Measurements from ENCODE around the gene GDPD4.

GDPD4 gene

DNA sequence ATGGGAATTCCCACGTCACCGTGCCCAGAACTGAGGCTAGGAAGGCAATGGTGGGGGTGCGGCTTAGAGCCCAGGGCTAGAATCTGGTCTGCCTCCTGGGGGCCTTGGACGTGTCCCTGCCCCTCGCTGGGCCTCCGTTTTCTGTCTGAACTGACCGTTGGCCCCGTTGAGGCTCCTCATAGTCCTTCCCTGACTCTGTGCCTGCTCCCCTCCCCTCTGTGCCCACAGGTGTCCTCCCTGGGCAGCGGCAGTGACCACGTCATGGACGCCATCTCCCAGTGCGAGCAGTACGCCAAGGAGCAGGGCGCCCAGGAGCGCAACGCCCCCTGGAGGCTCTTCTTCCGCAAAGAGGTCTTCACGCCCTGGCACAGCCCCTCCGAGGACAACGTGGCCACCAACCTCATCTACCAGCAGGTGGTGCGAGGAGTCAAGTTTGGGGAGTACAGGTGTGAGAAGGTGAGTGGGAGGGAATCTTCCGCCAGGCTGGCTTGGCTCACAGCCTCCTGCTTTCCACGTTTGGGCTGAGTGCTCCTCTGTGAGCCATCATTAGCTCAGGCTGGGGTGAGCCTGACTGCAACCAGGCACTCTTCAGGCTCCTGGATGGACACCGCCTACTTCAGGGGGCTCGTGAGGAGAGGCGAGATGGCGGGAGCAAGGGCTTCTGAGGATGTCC is 109.5 kb downstream of the GDPD4 start:
- DNase-seq (ENCODE audit: low read depth in 3 of 3, low spot score in 1 of 3) = peak in 1 of 3 donors; percentile 35

DNA sequence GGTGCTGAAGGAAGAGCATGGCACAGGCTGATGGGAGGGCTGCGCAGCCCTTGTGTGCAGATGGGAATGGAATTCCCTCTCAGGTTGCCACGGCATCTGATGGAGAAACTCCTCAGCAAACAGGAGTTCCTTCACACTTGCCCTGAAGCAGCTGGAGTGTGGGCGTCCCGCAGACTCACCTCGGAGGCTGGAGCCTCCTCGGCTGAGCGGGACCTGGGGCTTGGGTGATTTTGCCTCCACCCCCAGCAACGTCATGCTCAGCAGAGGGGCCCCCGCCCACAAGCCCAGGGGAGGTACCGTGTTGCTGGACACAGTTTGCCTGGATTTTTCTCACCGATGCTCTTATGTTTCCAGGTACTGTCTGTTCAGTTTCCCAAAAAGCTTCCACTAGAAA is 110.1 kb downstream of the GDPD4 start:
- DNase-seq (ENCODE audit: low read depth in 3 of 3, low spot score in 1 of 3) = no peak

DNA sequence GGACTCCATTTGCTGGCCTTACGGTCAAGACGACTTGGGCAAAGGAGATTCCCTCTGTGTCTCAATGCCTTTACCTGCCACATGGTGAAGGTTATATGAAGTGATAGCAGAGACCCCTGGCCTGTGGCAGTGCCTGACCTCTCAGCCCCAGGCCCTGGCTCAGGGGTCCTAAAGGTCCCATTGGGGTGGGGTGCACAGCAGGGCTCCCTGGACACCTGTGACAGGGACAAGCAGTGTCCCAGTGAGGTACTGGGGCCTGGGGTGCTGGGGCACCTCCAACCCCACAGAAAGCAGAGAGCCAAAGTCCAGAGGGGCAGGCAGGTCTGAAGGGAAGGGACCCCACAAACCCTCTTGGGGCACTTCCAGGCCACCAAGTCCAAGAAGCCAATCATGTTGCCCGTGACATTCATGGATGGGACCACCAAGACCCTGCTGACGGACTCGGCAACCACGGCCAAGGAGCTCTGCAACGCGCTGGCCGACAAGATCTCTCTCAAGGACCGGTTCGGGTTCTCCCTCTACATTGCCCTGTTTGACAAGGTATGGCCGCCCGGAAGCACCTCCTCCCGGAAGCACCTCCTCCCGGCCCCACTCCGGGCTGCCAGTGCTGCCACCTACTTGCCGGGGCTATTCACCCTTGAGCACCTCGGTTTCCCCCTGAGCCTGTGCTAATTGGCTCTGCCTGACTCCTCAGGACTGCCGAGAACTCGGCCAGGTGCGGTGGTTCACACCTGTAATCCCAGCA is 111.0 kb downstream of the GDPD4 start:
- no peak for DNase-seq (ENCODE audit: low read depth in 3 of 3, low spot score in 1 of 3)

GRCh38 chr11:77189588-77190210 is 111.8 kb downstream of the GDPD4 start:
- DNase-seq (ENCODE audit: low read depth in 3 of 3, low spot score in 1 of 3) = no peak

- DNase-seq (ENCODE audit: low read depth in 3 of 3, low spot score in 1 of 3) = no peak
These were observed 112.6 kb downstream of the GDPD4 start for GRCh38 chr11:77188633-77189491.

DNA sequence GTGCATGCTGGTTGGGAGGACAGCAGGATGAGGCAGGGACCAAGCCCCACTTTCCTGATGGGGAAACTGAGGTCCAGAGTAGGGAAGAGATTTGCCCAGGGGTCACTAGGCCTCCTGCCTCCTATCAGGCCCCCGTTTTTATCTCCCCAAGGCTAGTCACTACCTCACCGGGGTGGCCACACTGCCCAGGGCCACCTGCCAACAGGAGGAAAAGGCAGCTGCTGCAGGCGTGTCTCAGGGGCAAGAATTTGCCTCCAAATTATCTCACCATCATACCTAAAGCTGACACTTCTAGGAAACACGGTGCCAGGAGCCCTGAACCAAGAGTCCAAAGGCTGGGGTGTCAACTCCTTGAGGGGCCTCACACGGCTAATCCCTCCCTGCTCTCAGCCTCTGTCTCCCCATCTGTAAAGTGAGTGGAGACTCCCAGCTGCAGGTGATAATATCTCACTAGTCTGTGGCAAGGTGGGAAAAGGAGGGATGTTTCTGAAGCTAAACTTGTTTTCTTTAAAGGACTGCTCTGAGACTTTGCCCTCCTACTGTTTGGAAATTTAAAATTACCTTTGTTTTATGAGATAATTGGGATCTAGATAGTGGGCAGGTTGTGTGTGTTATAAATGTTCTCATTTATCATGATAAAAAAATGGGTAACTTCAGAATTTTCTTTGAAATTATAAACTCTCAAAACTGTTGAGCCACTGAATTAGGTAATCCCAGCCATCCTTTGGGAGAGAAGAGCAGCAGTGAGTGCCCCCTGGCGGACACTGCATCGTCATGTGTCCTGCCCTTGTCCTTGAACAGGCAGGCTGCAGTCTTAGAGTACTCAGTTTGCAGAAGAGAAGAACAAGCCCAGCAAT is 113.5 kb downstream of the GDPD4 start:
- peak; percentile 23 to 43 (median 24) for DNase-seq (ENCODE audit: low read depth in 3 of 3, low spot score in 1 of 3)

GRCh38 chr11:77187111-77187750 is 114.3 kb downstream of the GDPD4 start:
- no peak for DNase-seq (ENCODE audit: low read depth in 3 of 3, low spot score in 1 of 3)

GRCh38 chr11:77186302-77186701 is 115.2 kb downstream of the GDPD4 start:
- no peak for DNase-seq (ENCODE audit: low read depth in 3 of 3, low spot score in 1 of 3)

GRCh38 chr11:77184136-77184860 is 117.2 kb downstream of the GDPD4 start:
- DNase-seq (ENCODE audit: low read depth in 3 of 3, low spot score in 1 of 3) = no peak

DNA sequence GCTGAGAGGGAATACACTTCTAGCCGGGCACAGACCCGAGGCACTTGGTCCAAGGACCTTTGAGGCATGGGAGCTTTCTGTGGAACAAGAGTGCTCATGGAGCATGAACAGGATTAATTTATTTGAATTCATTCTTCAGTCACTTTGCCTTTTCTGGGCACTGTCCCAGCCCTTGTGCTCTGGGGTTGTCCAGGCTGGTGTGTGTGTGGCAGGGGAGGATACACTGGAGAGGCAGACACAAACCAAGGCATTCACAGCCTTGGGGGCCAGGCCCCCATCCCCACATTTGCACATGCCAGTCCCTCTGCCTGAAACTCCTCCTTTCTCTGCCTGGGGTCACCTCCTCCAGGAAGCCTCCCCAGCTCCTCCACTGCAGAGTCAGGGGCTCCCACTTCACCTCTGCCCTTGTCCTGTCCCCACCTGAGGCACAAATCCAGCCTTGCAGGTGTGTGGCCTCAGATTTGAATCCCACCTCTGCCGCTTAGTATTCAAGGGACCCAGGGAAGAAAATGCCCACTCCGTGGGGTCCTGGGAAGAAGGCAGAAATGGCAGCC is 118.0 kb downstream of the GDPD4 start:
- no peak for DNase-seq (ENCODE audit: low read depth in 3 of 3, low spot score in 1 of 3)

- DNase-seq (ENCODE audit: low read depth in 3 of 3, low spot score in 1 of 3) = no peak
These were observed 118.7 kb downstream of the GDPD4 start for GRCh38 chr11:77182542-77183430.

GRCh38 chr11:77181799-77182541 is 119.5 kb downstream of the GDPD4 start:
- no peak for DNase-seq (ENCODE audit: low read depth in 3 of 3, low spot score in 1 of 3)

DNA sequence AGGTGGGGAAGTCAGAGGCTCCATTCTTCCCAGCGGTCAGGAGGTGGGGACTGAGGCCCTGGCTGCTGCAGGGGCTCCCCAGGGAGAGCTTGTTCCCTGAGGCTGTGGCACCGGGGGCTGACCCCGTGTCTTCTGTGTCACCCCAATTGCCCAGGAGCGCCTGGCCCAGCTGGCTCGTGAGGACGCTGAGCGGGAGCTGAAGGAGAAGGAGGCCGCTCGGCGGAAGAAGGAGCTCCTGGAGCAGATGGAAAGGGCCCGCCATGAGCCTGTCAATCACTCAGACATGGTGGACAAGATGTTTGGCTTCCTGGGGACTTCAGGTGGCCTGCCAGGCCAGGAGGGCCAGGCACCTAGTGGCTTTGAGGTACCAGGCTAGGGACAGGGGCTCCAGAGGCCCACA is 120.3 kb downstream of the GDPD4 start:
- DNase-seq (ENCODE audit: low read depth in 3 of 3, low spot score in 1 of 3) = no peak

DNA sequence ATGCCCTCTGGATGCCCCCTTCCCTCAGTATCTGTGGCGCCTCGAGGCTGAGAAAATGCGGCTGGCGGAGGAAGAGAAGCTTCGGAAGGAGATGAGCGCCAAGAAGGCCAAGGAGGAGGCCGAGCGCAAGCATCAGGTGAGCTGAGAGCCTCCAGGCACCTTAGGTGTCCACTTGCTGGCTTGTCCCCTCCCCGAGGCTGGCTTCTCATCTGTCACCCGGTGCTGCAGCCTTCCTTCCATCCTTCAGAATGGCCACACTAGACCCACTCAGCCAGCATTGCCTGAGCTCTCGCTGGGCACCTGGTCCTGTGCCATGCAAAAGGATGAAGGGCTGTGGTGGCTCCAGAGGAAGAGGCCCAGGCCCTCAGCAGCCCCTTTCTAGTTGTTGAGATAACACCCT is 121.1 kb downstream of the GDPD4 start:
- no peak for DNase-seq (ENCODE audit: low read depth in 3 of 3, low spot score in 1 of 3)

DNA sequence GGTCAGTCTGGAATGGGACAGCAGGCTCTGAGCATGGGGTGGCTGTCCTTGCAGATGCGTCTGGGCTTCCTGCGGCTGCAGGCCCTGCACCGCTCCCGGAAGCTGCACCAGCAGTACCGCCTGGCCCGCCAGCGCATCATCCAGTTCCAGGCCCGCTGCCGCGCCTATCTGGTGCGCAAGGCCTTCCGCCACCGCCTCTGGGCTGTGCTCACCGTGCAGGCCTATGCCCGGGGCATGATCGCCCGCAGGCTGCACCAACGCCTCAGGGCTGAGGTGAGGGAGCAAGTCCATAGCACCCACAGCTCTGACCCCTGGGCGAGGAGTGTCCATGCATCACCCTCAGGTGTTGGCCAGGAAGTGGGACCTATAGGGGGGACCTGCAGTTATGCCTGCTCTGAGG is 121.8 kb downstream of the GDPD4 start:
- no peak for DNase-seq (ENCODE audit: low read depth in 3 of 3, low spot score in 1 of 3)

- no peak for DNase-seq (ENCODE audit: low read depth in 3 of 3, low spot score in 1 of 3)
These were observed 122.4 kb downstream of the GDPD4 start for GRCh38 chr11:77179048-77179447.

DNA sequence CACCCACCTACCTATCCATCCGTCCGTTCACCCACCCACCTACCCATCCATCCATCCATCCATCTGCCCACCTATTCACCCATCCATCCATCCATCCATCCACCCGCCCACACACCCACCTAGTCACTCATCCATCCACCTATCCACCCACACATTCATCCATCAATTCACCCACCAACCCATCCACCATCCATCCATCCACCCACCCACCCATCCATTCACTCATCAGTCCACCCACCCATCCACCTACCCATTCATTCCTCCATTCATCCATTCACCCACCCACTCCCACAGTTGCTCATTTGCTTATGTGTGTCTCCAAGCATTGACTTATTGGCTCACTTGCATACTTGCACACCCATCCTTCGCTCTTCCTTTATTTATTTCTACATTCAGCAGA is 123.3 kb downstream of the GDPD4 start:
- no peak for DNase-seq (ENCODE audit: low read depth in 3 of 3, low spot score in 1 of 3)

Measured in stimulated activated CD4-positive, alpha-beta T cell treated with anti-CD3 and anti-CD28 coated beads, TNF-alpha, amount 100 ng/mL, for 1 hour (primary cell).